Adrenal gland (tissue), 5 donors: Measurements from ENCODE around the gene ZMYND8.

Experiments
- POLR2A ChIP-seq, 2 donors: fragments of 450-650 bp; IDR thresholded peaks; one replicate each; pipeline ENCODE4 v1.6.1; 2017; ENCODE audit warnings: antibody characterized with exemption in 2 of 2, mild to moderate bottlenecking in 2 of 2, moderate library complexity in 1 of 2
- TF ChIP-seq, protein P1 (sequence below), 6 experiments: fragments of 450-650 bp in 4 of 6; fragments of 200-600 bp in 2 of 6; sonication (generic) in 1 of 6; IDR thresholded peaks; 1 replicate in 5 of 6; 2 replicates in 1 of 6; pipeline versions ENCODE4 v1.5.1 to v1.8.0; 2016 to 2021; ENCODE audit warnings: antibody characterized with exemption in 6 of 6, mild to moderate bottlenecking in 2 of 6, moderate library complexity in 1 of 6
- donor health status: DM: no; HTN: no; CAD: no.

DNA sequence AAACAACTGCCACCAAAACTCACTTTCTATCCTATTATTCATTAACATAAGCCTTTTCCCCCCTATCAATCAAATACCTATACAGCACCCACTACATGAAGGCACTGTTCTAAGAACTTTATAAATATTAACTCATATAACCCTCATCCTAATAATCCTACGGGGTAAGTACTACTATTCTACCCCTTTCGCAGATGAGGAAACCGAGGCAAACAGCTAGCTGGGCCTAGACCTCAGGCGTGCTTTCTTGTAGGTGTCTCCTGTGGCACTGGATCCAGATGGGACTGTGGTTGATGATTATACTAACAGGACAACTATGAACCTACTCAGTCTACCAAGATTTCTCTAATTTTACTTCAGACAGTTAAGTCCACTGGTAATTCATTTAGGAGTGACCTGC, 131.6 kb downstream of the ZMYND8 start:
- TF ChIP-seq, protein P1, sequence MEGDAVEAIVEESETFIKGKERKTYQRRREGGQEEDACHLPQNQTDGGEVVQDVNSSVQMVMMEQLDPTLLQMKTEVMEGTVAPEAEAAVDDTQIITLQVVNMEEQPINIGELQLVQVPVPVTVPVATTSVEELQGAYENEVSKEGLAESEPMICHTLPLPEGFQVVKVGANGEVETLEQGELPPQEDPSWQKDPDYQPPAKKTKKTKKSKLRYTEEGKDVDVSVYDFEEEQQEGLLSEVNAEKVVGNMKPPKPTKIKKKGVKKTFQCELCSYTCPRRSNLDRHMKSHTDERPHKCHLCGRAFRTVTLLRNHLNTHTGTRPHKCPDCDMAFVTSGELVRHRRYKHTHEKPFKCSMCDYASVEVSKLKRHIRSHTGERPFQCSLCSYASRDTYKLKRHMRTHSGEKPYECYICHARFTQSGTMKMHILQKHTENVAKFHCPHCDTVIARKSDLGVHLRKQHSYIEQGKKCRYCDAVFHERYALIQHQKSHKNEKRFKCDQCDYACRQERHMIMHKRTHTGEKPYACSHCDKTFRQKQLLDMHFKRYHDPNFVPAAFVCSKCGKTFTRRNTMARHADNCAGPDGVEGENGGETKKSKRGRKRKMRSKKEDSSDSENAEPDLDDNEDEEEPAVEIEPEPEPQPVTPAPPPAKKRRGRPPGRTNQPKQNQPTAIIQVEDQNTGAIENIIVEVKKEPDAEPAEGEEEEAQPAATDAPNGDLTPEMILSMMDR (IDR thresholded peaks at IDR 0.05): no peak
- TF ChIP-seq POLR2A (IDR thresholded peaks at IDR 0.05): no peak
